ENCODE data around the gene CFAP210. TPM values are rescaled to one million over a fixed set of nuclear protein-coding genes. Genes with fewer than 3 reads are reported as not detected.

CFAP210 gene
- polyA plus RNA-seq, 2 of the 4 experiments (the other 2 are of a cell fraction) = 0.31 to 0.35 TPM

- Histone ChIP-seq H3K4me3 (no peak overlapping the region), H3K9me3 (no peaks in the 10 kb centered on the region), H3K4me2 (peak overlapping the region; percentile 74; the same call in 2 of the 3 replicates), H3K4me1 (peaks cover 18% of the 10 kb centered on the region; the same call in 2 of the 3 replicates), H3K27ac (no peak overlapping the region)
- CTCF ChIA-PET = interaction anchor here (0.7 to 2.0 kb wide), 3 partner anchors 9 to 33 kb away, joined by 3 to 5 read pairs (median 4); no protein-coding TSS in a partner anchor
- ATAC-seq (no peak), FAIRE-seq (no peak), DNase-seq (ENCODE audit: low read depth in 1 of 2, low spot score in 1 of 2) (no peak)
- POLR2A ChIA-PET = no interaction called here
- WGBS (ENCODE audit: missing lambda C conversion rate) = 84% methylated on average over 4 of the region's 4 CpGs
- no peak for TF ChIP-seq ELK1 (IDR thresholded peaks at IDR 0.05; ENCODE audit: low read depth, low read length)
- no peak for TF ChIP-seq MAFK (IDR thresholded peaks at IDR 0.05; ENCODE audit: partially characterized antibody)
- no peak for TF ChIP-seq RCOR1 (IDR thresholded peaks at IDR 0.05; ENCODE audit: low read depth, low read length)
- TF ChIP-seq SMC3 (IDR thresholded peaks at IDR 0.05) = no peak
- no peak for TF ChIP-seq RNF2 (IDR thresholded peaks at IDR 0.05; ENCODE audit: borderline replicate concordance, low read depth)
- TF ChIP-seq CEBPB (IDR thresholded peaks at IDR 0.05) = no peak
- TF ChIP-seq NR3C1 (IDR thresholded peaks at IDR 0.05) = no peak
Observed at GRCh38 chr2:169735623-169736022, 41.4 kb upstream of the CFAP210 start.

GRCh38 chr2:169734169-169734847 lies 40.1 kb upstream of the CFAP210 start:
- no peak for TF ChIP-seq SREBF2 (IDR thresholded peaks at IDR 0.05)
- no peak for TF ChIP-seq TFCP2L1 (CRISPR knock-in tag; IDR thresholded peaks at IDR 0.05)
- TF ChIP-seq CBX8 (IDR thresholded peaks at IDR 0.05) = no peak
- no peak for TF ChIP-seq ZSCAN20 (CRISPR knock-in tag; IDR thresholded peaks at IDR 0.05)
- WGBS (ENCODE audit: missing lambda C conversion rate) = 9% methylated on average over 21 of the region's 69 CpGs
- ChIA-PET CTCF (interaction anchor here (1.0 to 1.2 kb wide), 2 partner anchors 8 to 11 kb away, joined by 3 read pairs; no protein-coding TSS in a partner anchor), POLR2A (no interaction called here)
- H3K9me3 ChIP-seq = no peaks in the 10 kb centered on the region
- FAIRE-seq (no peak), DNase-seq (ENCODE audit: low read depth in 1 of 2, low spot score in 1 of 2) (no peak), ATAC-seq (peak in 1 of 2 experiments; percentile 73; a peak in 5 of 6 replicates)
- peaks cover 16% of the 10 kb centered on the region; the same call in 2 of the 3 replicates for H3K4me1 ChIP-seq
- H3K27ac ChIP-seq = peak overlapping the region; percentile 74 to 92
- peak overlapping the region; percentile 74 for H3K4me2 ChIP-seq
- peak overlapping the region; percentile 88 for H3K4me3 ChIP-seq

GRCh38 chr2:169732583-169733358 lies 38.6 kb upstream of the CFAP210 start:
- TF ChIP-seq CHD2 (IDR thresholded peaks at IDR 0.05; ENCODE audit: low read length, partially characterized antibody) (no peak), RFX5 (IDR thresholded peaks at IDR 0.05) (no peak), HMGXB4 (CRISPR knock-in tag; IDR thresholded peaks at IDR 0.05; ENCODE audit: borderline replicate concordance) (no peak), NPAS2 (CRISPR knock-in tag; IDR thresholded peaks at IDR 0.05; ENCODE audit: borderline replicate concordance) (no peak), ATOH8 (CRISPR knock-in tag; IDR thresholded peaks at IDR 0.05; ENCODE audit: low read depth) (no peak), HES2 (IDR thresholded peaks at IDR 0.05) (no peak), EHF (CRISPR knock-in tag; IDR thresholded peaks at IDR 0.05) (no peak), FOXS1 (CRISPR knock-in tag; IDR thresholded peaks at IDR 0.05) (no peak), CEBPB (IDR thresholded peaks at IDR 0.05) (no peak), MAFK (IDR thresholded peaks at IDR 0.05; ENCODE audit: partially characterized antibody) (no peak), CTCF (IDR thresholded peaks at IDR 0.05) (no peak)
- Histone ChIP-seq H3K4me3 (peak overlapping the region; percentile 88), H3K4me1 (peaks cover 25% of the 10 kb centered on the region; the same call in 2 of the 3 replicates), H3K27ac (peak overlapping the region; percentile 74 to 92; a peak in 5 of 6 replicates), H3K4me2 (peak overlapping the region; percentile 74), H3K9me3 (no peaks in the 10 kb centered on the region)
- 53% methylated on average over 13 of the region's 13 CpGs for WGBS (ENCODE audit: missing lambda C conversion rate)
- ChIA-PET CTCF (no interaction called here), POLR2A (no interaction called here)
- DNase-seq (ENCODE audit: low read depth in 1 of 2, low spot score in 1 of 2) (peak in 1 of 2 experiments; percentile 17), ATAC-seq (peak; percentile 49 to 54), FAIRE-seq (no peak)
